Activated T-cell treated with anti-CD3 and anti-CD28 coated beads for 48 hours (primary cell): Measurements from ENCODE around the gene CENPB.

Experiments used
- DNase-seq: peaks from one replicate; pipeline ENCODE4 v3.0.0-alpha.2; 2020; ENCODE audit warnings: low read depth

CENPB gene

DNA sequence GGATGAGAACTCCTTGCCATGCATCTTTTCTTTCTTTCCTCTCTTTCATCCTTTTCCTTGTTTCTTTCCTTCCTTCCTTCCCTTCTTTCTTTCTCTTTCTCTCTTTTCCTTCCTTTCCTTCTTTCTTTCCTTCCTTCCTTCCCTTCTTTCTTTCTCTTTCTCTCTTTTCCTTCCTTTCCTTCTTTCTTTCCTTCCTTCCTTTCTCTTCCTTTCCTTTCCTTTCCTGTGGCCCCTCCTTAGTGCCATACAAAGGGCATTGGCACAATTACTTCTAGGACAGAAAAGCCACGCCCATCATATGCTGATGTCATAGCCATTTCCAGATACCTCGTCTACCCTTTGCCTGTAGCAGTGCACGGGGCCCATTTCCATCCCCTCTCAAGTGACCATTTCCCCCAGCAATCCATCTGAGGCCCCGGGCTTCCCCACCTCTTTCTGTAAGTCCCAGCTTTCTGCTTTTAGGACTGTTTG, 2.2 kb upstream of the CENPB start:
- no peak for DNase-seq

DNA sequence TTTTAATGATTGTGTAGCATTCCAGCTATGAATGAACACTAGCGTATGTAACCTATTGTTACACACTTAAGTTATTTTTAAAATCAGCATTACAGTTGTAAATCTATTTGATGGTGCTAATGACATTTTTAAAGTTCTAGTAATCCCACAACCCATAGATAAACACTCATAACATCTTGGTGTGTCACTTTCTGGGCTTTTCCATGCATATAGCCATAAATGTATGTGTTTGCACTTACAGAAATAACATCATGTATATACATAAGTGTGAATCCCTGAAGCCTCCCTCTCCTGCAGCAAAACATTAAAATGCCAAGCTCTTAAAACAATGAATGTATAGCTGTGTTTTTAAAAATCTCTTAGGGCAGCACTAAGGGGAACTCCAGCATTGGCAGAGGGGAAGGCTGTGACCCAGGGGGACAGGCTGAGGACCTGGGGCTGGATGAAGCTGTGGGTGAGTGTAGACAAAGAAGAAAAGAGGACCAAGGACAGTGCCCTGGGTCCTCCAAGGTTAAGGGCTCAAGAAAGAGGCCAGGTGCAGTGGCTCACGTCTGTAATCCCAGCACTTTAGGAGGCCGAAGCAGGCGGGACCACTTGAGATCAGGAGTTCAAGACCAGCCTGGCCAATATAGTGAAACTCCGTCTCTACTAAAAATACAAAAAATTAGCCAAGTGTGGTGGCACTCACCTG, 929 bp upstream of the CENPB start:
- DNase-seq: no peak

DNA sequence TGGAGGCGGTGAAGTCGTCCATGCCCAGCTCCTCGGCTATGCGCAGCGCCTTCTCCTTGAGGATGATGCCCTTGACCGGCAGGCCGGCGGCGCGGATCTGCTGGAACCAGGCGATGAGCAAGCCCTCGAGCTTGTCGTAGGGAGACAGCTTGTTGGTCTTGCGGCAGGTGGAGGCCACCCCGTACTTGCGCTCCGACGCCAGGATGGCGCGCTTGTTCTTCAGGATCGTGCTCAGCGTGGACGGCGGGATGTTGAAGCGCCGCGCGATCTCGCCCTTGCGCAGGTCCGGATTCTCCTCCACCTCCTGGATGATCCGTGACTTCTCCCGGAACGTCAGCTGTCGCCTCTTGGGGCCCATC, 435 bp downstream of the CENPB start:
- DNase-seq: no peak

DNA sequence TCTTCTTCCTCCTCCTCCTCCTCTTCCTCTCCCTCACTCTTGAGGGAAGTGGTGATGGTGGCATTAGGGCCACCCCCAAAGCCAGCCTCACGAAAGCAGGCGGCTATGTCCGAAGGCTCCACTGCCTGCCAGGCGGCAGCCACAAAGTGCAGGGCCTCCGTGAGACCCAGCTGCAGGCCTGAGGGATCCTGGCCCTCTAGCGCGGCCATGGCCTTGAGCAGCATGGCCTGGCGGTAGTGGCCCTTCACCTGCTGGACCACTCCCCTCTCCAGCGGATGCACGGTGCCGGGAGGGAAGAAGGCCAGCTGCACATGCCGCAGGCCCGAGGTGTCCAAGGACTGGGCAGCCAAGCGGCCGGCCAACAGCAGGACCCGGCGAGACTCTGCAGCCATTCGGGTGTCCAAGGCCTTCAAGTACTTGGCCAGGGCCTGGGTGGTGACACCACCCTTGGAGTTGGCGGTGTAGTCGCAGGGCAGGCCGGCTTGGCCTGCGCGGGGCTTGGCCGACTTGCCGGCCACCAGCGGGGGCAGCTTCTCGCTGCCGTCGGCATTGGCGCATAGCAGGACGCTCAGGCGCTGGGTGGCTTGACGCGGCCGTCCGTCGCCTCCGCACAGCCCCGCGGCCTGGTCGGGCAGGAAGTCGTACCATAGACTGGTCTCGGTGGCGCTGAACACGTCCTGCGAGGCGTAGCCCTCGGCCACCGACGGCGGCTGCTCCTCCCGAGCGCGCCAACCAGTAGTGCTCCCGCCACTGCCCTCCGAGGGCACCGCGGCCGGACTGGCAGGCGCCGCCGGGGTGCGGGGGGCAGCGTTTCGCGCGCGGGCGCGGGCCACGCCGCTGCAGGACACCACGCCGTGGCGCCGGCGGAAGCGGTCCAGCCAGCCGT, 1.1 kb downstream of the CENPB start:
- no peak for DNase-seq

DNA sequence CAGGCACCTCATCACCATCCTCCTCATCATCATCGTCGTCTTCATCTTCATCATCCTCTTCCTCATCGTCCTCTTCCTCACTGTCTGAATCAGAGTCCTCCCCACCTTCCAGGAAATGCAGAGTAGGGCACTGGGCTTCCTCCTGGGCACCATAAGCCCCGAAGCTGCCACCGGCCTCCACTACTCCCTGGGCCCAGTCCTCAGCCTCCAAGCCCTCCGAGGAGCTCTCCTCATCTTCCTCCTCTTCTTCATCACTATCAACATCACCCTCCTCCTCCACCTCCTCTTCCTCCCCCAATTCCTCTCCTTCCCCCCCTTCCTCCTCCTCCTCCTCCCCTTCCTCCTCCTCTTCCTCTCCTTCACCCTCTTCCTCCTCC, 1.7 kb downstream of the CENPB start:
- no peak for DNase-seq

DNA sequence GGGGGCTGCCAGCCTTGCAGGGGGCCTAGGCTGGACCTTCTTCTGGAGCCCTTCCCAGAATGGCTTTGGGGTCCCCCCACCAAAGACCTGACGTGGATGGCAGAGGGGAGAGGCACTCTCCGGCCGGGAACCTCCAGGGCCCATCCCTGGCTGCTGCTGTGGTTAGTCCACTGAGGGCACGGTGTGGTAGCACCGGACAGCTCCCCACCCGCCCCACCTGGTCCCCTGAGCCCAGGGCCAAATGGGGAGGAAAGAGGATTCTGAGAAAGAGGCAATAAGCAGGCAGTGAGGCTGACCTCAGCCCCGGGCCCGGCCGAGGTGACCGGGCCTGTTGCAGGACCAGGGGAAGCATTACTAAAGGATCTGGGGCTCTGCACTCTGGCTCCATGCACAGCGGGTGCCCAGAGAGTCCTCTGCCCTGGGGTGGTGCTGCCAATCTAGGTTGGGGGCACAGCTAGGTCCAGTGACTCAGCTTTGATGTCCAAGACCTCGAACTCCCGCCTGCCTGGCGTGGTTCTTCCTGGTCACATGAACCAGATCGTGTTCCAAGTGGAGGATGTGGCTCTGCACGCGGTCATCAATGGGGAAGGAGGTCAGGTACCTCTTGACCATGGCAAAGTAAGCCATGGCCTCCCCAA, 2.2 kb downstream of the CENPB start:
- no peak for DNase-seq

DNA sequence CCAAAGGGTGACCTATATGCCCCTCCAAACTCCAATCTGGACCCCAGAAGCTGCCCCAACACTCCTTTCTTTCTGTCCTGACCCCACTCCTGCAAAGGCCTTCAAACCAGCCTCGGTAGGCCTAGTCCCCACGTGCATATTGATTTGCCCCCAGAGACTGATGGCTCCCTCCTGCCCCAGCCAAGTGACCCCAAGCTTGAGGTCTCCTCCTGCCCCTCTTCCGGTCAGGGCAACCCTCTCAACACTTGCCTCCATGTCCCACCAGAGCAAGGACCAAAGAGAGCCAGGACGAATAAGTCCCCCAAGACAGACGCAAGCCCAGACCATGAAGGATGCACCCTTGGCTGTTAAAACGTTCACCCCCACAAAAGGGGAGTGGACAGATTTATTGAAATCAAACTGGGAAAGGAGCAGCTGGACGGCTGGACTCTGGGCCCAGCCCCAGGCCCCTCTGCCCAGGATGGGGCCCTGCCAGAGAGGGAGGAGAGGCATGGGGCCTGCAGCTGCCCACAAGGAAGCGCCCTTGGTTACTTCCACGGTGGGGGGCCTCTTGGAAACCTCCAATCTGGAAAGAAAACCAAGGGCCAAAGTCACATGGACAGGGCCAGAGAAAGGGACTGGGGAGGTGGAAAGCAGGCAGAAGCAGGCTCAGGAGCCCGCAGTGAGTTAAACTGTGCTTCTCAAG, 2.9 kb downstream of the CENPB start:
- no peak for DNase-seq

DNA sequence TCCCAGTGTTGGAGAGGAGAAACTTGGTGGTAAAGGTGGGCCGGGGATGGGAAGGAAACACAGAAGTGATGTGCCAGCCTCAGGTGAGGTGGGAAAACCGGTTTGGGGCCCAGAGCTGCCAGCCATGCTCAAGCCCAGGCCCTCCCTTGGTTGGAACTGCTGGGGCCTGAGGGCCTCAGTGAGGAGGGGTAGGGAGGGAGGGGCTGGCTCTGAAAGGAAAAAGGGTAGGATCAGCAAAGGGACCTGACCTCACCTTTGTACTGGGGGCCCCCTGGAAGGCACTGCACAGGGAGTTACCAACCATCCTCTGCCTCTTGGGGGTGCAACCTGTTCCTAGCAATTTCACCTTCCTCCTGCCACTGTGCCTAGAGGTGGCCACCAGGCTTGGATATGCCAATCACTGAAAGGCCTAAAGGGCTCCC, 3.5 kb downstream of the CENPB start:
- no peak for DNase-seq

DNA sequence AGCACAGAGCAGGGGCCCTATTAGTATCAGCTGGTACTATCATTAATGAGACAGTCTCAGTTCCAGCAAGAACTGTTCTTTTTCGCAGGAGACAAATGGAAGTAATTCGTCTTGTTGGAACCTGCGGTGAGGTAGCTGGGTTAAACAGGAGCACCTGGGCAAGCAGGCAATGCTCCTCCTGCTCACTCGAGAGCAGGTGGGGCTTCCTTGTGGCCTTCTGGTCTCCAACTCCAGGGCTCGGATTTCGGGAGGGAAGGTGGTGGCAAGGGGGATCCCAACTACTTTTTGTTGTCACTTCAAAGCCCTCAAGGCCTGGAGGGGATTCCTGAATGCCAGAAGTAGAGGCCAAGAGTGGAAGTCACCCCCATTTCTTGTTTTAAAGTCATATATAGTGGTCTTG, 3.9 kb downstream of the CENPB start:
- DNase-seq: no peak

DNA sequence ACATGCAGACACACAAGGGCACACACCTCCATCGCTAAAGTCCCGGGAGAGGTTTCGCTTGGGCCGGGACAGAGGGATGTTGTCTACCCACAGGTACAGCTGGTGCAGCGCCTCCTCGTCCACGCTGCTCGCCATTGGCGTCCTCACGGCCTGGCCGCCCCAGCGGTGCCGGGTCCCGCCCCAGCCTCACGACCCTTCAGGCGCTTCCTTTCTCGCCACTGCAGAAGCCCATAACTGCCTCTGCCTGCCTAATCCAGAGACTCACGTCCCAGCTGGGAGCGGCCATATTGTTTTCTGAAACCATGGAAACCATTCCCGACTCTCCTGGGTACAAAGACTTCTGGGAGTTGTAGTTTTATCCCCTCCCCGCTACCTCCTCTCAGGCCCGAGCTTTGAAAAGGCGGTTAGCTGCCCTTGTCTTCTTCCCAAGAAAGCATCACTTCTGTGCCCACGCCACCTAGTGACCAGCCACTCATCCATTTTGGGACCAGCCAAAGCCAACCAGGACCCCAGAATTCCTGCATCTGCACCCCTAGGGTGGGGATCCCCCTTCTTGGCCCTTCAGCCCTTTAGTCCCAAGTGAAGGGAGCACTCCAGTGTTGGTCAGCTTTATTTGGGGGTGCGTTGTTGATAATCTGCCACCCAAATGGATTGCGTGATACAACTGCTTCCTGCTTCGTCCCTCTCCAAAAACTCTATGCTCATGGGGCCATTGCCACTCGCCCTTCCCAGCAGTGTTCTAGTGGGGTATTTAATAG, 5.2 kb downstream of the CENPB start, which contains the start of gene SPEF1:
Gene SPEF1 (minus strand): TSS at position 296 of the 758 bp plus-strand sequence. CDS start 161 bp downstream, at position 135.
- DNase-seq: no peak

DNA sequence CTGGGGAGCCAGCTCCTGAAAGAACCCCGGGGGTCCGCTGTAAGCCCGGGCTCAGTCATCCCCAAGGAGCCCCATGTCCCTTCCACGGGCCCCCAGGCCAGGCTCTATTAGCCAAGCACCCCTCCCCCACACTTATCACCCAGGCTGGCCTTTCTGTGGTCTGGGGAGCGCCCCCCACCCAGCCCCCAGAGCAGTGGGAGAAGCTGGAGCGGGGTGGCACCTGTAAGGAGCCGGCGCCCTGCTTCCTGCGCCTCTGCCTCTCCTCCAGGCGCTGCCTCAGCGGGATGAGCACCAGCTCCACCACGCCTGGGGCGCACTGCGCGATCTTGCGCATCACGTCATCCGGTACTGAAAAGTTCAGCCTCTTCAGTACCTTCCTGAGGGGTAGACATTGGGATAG, 7.6 kb downstream of the CENPB start:
- no peak for DNase-seq

DNA sequence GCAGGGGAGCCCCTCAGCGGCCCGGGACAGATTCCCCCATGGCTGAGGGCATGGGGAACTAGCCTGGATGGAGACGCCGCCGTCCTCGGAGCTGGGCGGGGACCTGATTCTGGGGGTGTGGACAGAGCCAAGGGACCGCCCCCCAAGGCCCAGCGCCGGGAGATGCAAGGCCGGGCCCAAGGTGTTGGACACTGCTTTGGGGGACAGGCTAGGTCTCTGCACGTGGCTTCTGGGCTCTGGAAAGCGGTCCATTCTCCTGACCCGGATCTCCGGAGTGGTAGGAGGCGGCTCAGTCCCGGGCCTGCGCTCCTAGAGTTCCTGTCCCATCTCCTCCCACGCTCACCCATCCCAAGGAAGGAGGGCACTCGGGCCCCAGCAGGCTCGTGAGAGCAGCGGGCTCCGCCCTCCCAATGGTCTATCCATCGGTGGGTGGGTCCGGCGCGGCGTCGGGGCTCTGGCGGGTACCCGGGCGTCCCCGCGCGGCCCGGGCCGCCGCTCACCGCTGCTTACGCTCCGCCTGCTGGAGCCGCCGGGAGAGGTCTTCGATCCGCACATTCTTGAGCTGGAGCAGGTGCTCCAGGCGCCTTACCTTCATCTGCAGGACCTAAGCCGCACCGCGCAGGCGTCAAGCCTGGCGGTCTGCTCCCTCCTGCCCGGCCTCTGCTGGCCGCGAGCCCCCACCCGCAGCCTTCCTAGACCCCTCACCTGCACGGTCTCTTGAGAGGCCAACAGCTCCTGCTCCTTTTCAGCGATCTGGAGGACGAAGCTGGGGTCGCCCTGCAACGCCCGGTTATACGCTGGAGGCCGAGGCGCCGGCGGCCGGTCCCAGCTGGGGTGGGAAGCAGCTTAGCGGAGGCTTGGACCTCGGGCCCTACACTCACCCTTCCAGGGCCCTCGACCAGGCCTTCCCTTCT, 8.6 kb downstream of the CENPB start:
- peak; percentile 47 for DNase-seq

DNA sequence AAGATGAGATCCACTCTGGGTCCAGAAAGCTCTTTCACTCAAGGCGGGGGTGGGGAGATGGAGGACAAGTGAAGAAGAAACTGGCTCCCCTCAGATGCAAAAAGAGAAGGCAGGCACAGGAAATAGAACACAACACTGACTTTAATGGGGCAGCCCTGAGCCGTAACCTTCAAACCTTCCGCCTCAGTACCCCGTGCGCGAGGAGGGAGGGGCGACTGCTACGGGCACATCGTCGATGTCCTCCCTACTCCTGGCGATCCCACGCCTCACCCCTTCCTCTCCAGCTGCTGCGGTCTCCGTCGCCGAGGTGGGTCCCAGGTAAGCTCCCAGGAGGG, 9.2 kb downstream of the CENPB start:
- DNase-seq: no peak

DNA sequence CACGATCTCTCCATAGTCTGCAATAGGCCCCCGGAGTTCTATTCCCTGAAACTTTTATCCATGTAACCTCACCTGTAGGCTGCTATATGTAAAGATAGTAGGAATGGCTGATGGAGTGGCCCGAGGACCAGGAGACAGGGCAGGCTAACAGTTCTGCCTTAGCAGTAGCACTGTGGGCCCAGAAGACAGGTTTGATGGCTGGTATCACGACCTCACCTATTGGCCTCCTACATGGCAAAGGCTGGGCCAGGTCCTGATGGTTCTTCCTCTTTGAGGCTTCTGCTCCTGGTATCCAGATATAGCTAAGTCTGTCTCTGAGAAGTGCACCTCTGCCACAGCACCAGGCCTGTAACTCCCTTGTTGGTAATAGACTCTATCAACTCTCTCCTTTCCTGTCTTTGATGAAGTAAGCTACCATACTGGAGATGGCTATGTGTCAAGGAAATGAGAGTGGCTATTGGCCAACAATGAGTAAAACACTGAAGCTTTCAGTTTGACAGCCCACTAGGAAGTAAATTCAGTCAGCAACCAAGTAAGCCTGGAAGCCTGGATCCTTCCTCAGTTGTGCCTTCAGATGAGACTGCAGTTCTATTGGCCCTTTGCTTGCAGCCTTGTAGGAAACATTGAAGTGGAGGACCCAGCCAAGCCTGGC, 11.0 kb downstream of the CENPB start:
- no peak for DNase-seq

DNA sequence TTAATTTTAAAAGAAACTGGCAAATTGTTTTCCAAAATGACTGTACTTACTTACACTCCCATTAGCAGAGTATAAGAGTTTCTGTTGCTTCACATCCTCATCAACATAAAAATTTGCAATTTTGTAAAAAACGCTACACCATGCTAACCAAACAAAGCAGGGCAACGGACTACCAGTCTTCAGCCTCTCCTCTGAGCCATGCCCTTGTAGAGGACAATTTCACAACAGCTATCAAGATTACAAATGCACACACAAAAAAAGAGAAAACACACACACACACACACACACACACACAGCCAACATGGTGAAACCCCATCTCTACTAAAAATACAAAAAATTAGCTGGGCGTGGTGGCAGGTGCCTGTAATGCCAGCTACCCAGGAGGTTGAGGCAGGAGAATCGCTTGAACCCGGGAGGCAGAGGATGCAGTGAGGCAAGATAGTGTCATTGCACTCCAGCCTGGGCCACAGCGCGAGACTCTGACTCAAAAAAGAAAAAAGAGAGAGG, 14.9 kb downstream of the CENPB start:
- no peak for DNase-seq

DNA sequence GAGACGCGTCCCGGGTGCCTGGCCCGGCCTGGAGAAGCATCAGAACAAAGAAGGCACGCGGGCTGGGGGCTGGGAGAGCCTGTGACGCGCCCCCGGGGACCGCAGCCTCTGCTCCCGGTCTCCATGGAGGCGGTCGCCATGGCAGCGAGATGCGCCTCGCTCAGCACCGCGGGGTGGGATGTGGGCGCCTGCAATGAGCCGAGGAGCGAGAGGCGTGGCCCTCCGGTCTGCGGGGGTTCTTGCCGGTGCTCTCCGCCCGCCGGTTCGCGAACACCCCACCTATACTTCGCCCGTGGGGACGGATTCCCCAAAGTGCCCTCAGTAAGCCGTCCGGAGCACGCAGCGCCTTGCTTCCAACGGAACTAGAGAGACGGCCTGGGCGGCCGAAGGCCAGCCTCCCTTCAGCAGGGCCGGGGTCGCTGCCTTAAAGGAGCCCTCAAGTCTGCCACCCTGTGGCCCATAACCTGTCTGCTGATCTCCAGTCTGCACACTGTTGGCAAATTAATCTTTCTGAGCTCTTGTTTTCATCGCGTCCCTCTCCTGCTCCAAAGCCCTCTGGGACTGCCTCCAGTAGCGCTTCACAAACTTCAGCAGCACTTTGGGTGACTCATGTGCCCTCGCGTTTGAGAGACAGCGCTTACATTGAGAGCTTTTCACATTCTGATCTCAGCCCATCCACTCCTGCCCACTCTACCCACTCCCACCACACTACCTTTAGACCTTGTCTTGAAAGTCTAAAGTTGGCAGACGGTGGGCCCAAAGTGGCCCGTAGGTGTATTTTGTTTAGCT, 18.0 kb downstream of the CENPB start:
- DNase-seq: peak; percentile 75

DNA sequence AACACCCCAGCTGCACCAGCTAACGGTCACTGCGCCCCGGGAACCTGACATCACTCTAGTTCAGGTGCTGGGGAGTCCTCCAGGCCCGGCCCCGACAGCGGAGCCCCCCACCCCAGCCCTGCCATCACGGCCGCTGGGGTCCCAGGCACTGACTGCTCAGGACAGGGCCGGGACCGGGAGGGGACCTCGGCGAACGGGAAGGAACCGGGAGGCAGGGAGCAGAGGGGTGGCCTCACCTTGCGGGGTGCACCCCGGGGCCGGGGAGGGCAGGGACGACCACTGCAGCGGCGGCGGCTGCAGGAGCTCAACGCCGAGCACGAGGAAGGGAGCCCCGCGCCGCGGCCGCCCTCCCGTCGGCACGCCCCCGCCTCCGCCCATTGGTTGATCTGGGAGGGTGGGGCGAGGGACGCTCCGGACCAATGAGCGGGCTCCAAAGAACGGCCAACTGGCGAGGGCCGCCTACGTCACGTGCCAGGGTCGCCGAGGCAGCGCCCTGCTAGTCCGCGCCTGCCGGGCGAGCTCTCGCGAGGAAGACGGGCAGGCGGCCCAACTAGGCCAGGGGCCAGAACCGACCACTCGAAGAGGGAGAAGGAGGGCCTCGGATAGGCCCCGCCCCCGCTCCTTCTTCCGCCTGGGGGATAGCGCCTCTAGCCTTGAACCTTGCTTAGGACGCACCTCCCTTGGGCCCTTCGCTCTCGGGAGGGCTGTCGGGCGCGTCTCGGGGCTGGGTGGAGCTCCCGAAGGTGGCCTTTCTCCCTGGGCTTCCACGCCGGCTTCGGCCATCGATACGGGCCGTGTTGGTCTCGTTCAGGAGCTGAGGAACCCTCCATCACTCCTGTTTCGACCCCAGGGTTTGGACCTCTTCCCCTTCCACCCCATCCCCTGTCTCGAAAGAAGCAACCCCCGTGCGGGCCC, 18.9 kb downstream of the CENPB start, which contains the start of gene ADISSP:
Gene ADISSP (minus strand): TSS at position 327 of the 915 bp plus-strand sequence. CDS start 7,653 bp downstream, outside the sequence.
- peak; percentile 99 for DNase-seq

DNA sequence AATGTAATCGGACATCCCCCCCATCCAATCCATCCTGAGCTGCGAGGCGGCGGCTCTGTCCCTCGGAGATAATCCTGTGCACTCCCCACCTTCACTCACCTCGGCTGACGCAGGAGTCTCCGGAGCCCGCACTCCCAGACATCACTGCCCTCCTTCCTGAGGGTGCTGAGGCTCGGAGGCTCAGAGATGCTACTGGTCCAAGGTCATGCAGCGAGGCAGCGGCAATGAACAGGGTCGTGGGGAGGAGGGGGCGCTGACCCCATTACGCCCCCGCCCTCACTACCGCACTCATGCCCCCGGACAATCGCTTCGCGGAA, 19.5 kb downstream of the CENPB start:
- DNase-seq: no peak
